Hepatocyte (in vitro differentiated cells): Measurements from ENCODE around the gene ARRB1. TPM values are rescaled to one million over a fixed set of nuclear protein-coding genes. Genes with fewer than 3 reads are reported as not detected.

Experiments used
- DNase-seq: peaks from one replicate; pipeline ENCODE4 v3.0.0-alpha.2; 2016; ENCODE audit warnings: low spot score
- H2AFZ ChIP-seq: fragments of 200-600 bp; sonication (generic); 2 replicates; pipeline ENCODE4 v1.6.0; 2016; ENCODE audit warnings: antibody characterized with exemption, mild to moderate bottlenecking
- H3K27ac ChIP-seq: fragments of 200-600 bp; sonication (generic); 2 replicates; pipeline ENCODE4 v1.5.1; 2016; ENCODE audit warnings: mild to moderate bottlenecking
- H3K27me3 ChIP-seq: fragments of 200-600 bp; sonication (generic); 2 replicates; pipeline ENCODE4 v1.6.1; 2016
- H3K36me3 ChIP-seq: fragments of 200-600 bp; sonication (generic); replicated peaks from 2 replicates; pipeline ENCODE4 v1.5.1; 2016; ENCODE audit warnings: low read depth; ENCODE audit not compliant: insufficient read depth
- H3K4me1 ChIP-seq: fragments of 200-600 bp; sonication (generic); 2 replicates; pipeline ENCODE4 v1.5.1; 2016; ENCODE audit warnings: mild to moderate bottlenecking, moderate library complexity; ENCODE audit not compliant: insufficient read depth
- H3K4me2 ChIP-seq: fragments of 200-600 bp; sonication (generic); 2 replicates; pipeline ENCODE4 v1.6.0; 2016
- H3K4me3 ChIP-seq: fragments of 200-600 bp; sonication (generic); 2 replicates; pipeline ENCODE4 v1.5.1; 2016; ENCODE audit warnings: mild to moderate bottlenecking
- H3K79me2 ChIP-seq: fragments of 200-600 bp; sonication (generic); 2 replicates; pipeline ENCODE4 v1.6.0; 2017; ENCODE audit warnings: mild to moderate bottlenecking
- H3K9me2 ChIP-seq: fragments of 200-600 bp; sonication (generic); replicated peaks from 2 replicates; pipeline ENCODE4 v1.6.0; 2017; ENCODE audit warnings: mild to moderate bottlenecking; ENCODE audit not compliant: insufficient read depth
- H3K9me3 ChIP-seq: fragments of 200-600 bp; sonication (generic); 2 replicates; pipeline ENCODE4 v1.5.1; 2016; ENCODE audit warnings: low read depth, mild to moderate bottlenecking
- H4K20me1 ChIP-seq: fragments of 200-600 bp; sonication (generic); 2 replicates; pipeline ENCODE4 v1.6.0; 2016; ENCODE audit warnings: mild to moderate bottlenecking; ENCODE audit not compliant: insufficient read depth, poor library complexity, severe bottlenecking
- EZH2 ChIP-seq: fragments of 200-600 bp; sonication (generic); IDR thresholded peaks from 2 replicates; pipeline ENCODE4 v1.6.1; 2016; ENCODE audit warnings: antibody characterized with exemption, mild to moderate bottlenecking, borderline replicate concordance
- EZH2phosphoT487 ChIP-seq: fragments of 200-600 bp; sonication (generic); IDR thresholded peaks from one replicate; pipeline ENCODE4 v1.6.1; 2018; ENCODE audit warnings: antibody characterized with exemption, mild to moderate bottlenecking, low read depth, moderate library complexity; ENCODE audit not compliant: unreplicated experiment, severe bottlenecking
- WGBS: methylation state at CpG from one replicate; pipeline ENCODE4 v1.1.6; 2016; ENCODE audit warnings: low lambda C conversion rate; ENCODE audit errors: missing lambda C conversion rate; 5-methylcytosine and 5-hydroxymethylcytosine counted together
- polyA plus RNA-seq: library from polyadenylated mRNA; unstranded; fragments of >200 nt; fragmentation: Nextera tagmentation; extraction: Ambion mirVana; gene quantifications from 2 replicates; pipeline ENCODE4 v1.2.1, GENCODE V29; 2016
- total RNA-seq: library from RNA; depleted of rRNA; stranded (reverse); fragments of >200 nt; gene quantifications from 2 replicates; pipeline ENCODE4 v1.2.3, GENCODE V29; 2014
- TF ChIP-seq, protein P1 (sequence below): fragments of 200-600 bp; sonication (generic); IDR thresholded peaks from 2 replicates; pipeline ENCODE4 v1.5.1; 2016; ENCODE audit warnings: antibody characterized with exemption, mild to moderate bottlenecking; ENCODE audit not compliant: poor library complexity

ARRB1 gene
- total and polyA plus RNA-seq, 2 experiments from 2014 or later, result 16.2 to 83.2 TPM

DNA sequence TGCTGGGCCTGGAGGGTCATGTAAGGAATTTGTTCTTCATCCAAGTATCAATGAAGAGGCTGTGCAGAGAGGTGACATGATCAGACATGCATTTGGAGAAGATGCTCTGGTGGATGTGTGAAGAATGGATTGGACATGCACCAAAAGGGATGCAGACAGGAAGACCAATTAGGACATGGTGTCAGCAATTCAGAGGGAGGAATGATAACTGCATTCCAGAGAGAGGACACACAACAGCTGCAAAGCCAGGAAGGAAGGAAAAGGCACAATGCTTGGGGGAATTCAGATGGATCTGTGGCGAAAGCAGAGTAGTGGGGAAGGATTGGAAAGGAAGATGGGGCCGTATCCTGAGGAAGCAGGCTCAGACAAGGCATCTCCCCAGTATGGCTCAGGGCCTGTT, 5.2 kb upstream of the ARRB1 start:
- H3K79me2 ChIP-seq, result no peaks in the 10 kb centered on the region
- H2AFZ ChIP-seq, result no peak overlapping the region
- no peak overlapping the region for H3K4me2 ChIP-seq
- H3K4me1 ChIP-seq, result no peaks in the 10 kb centered on the region
- no peaks in the 10 kb centered on the region for H3K9me3 ChIP-seq
- TF ChIP-seq, protein P1, sequence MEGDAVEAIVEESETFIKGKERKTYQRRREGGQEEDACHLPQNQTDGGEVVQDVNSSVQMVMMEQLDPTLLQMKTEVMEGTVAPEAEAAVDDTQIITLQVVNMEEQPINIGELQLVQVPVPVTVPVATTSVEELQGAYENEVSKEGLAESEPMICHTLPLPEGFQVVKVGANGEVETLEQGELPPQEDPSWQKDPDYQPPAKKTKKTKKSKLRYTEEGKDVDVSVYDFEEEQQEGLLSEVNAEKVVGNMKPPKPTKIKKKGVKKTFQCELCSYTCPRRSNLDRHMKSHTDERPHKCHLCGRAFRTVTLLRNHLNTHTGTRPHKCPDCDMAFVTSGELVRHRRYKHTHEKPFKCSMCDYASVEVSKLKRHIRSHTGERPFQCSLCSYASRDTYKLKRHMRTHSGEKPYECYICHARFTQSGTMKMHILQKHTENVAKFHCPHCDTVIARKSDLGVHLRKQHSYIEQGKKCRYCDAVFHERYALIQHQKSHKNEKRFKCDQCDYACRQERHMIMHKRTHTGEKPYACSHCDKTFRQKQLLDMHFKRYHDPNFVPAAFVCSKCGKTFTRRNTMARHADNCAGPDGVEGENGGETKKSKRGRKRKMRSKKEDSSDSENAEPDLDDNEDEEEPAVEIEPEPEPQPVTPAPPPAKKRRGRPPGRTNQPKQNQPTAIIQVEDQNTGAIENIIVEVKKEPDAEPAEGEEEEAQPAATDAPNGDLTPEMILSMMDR, result no peak
- no peak for TF ChIP-seq EZH2
- TF ChIP-seq EZH2phosphoT487, result no peak
- H3K27ac ChIP-seq, result no peak overlapping the region
- H4K20me1 ChIP-seq, result no peaks in the 10 kb centered on the region
- H3K4me3 ChIP-seq, result no peak overlapping the region
- no peak for DNase-seq
- no peaks in the 10 kb centered on the region for H3K27me3 ChIP-seq
- H3K36me3 ChIP-seq, result no peaks in the 10 kb centered on the region
- H3K9me2 ChIP-seq, result no peaks in the 10 kb centered on the region
- 97% methylated on average over 2 of the region's 2 CpGs for WGBS

DNA sequence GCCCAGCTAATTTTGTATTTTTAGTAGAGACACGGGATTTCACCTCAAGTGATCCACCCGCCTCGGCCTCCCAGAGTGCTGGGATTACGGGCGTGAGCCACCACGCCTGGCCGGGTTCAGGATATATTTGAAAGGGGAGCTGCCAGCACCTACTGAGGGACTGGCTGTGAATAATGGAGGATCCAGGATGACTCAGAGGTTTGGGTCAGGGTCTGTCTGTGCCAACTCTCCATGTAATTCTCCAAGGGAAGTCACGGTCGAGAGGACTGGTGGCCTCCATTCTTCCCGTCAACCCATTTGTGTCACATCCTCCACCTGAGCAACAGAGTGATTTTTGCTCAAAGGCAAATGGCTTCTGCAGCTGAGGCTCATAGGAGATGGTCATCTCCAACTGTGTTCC, 3.6 kb upstream of the ARRB1 start:
- Histone ChIP-seq H3K9me2 (no peaks in the 10 kb centered on the region), H4K20me1 (no peaks in the 10 kb centered on the region), H3K4me2 (no peak overlapping the region), H3K9me3 (no peaks in the 10 kb centered on the region), H3K79me2 (peaks cover 14% of the 10 kb centered on the region), H3K4me3 (no peak overlapping the region), H3K4me1 (peaks cover 9% of the 10 kb centered on the region), H3K36me3 (no peaks in the 10 kb centered on the region), H3K27me3 (no peaks in the 10 kb centered on the region), H2AFZ (no peak overlapping the region), H3K27ac (no peak overlapping the region)
- 94% methylated on average over 10 of the region's 10 CpGs for WGBS
- TF ChIP-seq EZH2, result no peak
- TF ChIP-seq, protein P1, result no peak
- no peak for TF ChIP-seq EZH2phosphoT487
- DNase-seq, result no peak

DNA sequence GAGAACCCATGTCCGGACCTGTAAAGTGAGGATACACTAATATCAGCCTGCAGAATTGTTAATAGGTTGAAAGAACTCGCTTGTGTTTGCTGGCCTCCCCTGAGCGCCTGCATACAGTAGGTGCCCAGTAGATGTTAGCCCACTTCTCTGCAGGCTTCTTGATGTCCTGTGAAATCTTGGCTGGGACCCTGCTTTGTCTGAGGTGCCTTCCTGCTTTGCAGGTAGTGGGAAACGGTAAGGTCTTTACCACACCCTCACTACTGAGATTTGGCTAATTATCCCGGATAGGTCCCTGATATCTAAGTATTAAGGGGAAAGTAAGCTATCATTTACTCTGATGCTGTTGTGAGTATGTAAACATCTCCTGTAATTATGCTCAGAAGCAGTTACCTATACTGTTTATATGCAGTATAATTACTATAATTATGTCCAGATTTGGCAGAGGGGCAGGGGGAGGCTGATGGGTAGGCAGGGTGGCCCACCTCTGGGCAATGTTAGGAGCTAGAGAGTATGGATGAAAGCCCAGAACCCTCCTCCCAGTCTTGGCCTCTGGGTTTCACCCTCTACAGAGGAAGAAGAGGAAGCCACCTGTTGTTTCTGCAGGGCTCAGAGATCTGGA, 1.2 kb upstream of the ARRB1 start:
- no peaks in the 10 kb centered on the region for H4K20me1 ChIP-seq

More for the DNA sequence above, 1.2 kb upstream of the ARRB1 start:
- peaks cover 36% of the 10 kb centered on the region for H3K79me2 ChIP-seq
- 45% methylated on average over 5 of the region's 5 CpGs for WGBS
- peak overlapping the region; percentile 90 for H3K4me3 ChIP-seq
- H3K27me3 ChIP-seq, result no peaks in the 10 kb centered on the region
- peak overlapping the region; percentile 97 for H3K4me2 ChIP-seq
- TF ChIP-seq EZH2phosphoT487, result no peak
- TF ChIP-seq, protein P1, result no peak
- no peak for TF ChIP-seq EZH2
- H3K9me3 ChIP-seq, result no peaks in the 10 kb centered on the region
- H3K4me1 ChIP-seq, result peaks cover 33% of the 10 kb centered on the region
- H3K36me3 ChIP-seq, result no peaks in the 10 kb centered on the region
- peak overlapping the region; percentile 96 for H3K27ac ChIP-seq
- peak overlapping the region; percentile 90 for H2AFZ ChIP-seq
- no peak for DNase-seq
- H3K9me2 ChIP-seq, result no peaks in the 10 kb centered on the region
